ENCODE results near the gene OR14J1. TPM values are rescaled to one million over a fixed set of nuclear protein-coding genes. Genes with fewer than 3 reads are reported as not detected.

OR14J1 gene
- total and polyA plus RNA-seq, 2 of the 13 experiments (the other 11 are each of a cell fraction or from before 2014, with no cell fraction given) = 0.17 TPM; not detected in 1

GRCh38 chr6:29263001-29263400 lies 38.5 kb upstream of the OR14J1 start:
- no peaks in the 10 kb centered on the region for H3K79me2 ChIP-seq (ENCODE audit: insufficient read depth, low read length)
- no peak overlapping the region for H3K9ac ChIP-seq (ENCODE audit: insufficient read depth, low read depth, low read length)
- intact Hi-C loops (cut with micrococcal nuclease; ENCODE audit: unreplicated experiment) (no loop called here), in situ Hi-C loops (cut with HindIII; ENCODE audit: extremely low pct_ligation_motif_present, low pct_unique_long_range_greater_than_20kb) (no loop called here)
- 2% methylated on average over 3 of the region's 3 CpGs for WGBS (ENCODE audit: low lambda C conversion rate)
- no peaks in the 10 kb centered on the region for H4K20me1 ChIP-seq (ENCODE audit: insufficient read depth, low read length)
- no peak for TF ChIP-seq KDM5A (IDR thresholded peaks at IDR 0.05; ENCODE audit: borderline replicate concordance, low read length)
- TF ChIP-seq ZNF790 (CRISPR knock-in tag; IDR thresholded peaks at IDR 0.05; ENCODE audit: borderline replicate concordance) = no peak
- TF ChIP-seq ZBTB38 (CRISPR knock-in tag; IDR thresholded peaks at IDR 0.05) = no peak
- no peak for TF ChIP-seq ZNF776 (CRISPR knock-in tag; IDR thresholded peaks at IDR 0.05)
- no peak for TF ChIP-seq ATF4 (CRISPR knock-in tag; IDR thresholded peaks at IDR 0.05)
- no peak for TF ChIP-seq TOE1 (CRISPR knock-in tag; IDR thresholded peaks at IDR 0.05)
- TF ChIP-seq DDIT3 (CRISPR knock-in tag; IDR thresholded peaks at IDR 0.05) = no peak
- TF ChIP-seq FOSL2 (CRISPR knock-in tag; IDR thresholded peaks at IDR 0.05) = no peak
- no peak for TF ChIP-seq ZNF17 (CRISPR knock-in tag; IDR thresholded peaks at IDR 0.05)
- TF ChIP-seq EED (CRISPR knock-in tag; IDR thresholded peaks at IDR 0.05) = no peak
- no peak for TF ChIP-seq ZNF557 (CRISPR knock-in tag; IDR thresholded peaks at IDR 0.05)
- no peak for TF ChIP-seq CENPX (CRISPR knock-in tag; IDR thresholded peaks at IDR 0.05)
- no peak for TF ChIP-seq ZNF598 (CRISPR knock-in tag; IDR thresholded peaks at IDR 0.05; ENCODE audit: borderline replicate concordance)
- TF ChIP-seq ZBTB2 (CRISPR knock-in tag; IDR thresholded peaks at IDR 0.05; ENCODE audit: low read depth) = no peak
- no peak for TF ChIP-seq GABPB1 (CRISPR knock-in tag; IDR thresholded peaks at IDR 0.05)
- CTCF ChIA-PET (ENCODE audit: low intra/inter-chr PET ratio, low total read pairs) = no interaction called here
- DNase-seq (ENCODE audit: low spot score) (no peak), FAIRE-seq (no peak), ATAC-seq (no peak)
- H3K27me3 ChIP-seq (ENCODE audit: control insufficient read depth in 1 of 2, insufficient read depth in 2 of 2, low read length in 2 of 2) = no peaks in the 10 kb centered on the region
- no peaks in the 10 kb centered on the region for H3K4me1 ChIP-seq (ENCODE audit: insufficient read depth, low read length)
- H2AFZ ChIP-seq (ENCODE audit: low read length) = no peak overlapping the region
- no peak overlapping the region for H3K4me3 ChIP-seq (replicated peaks in 1 of 3; ENCODE audit: insufficient read depth in 1 of 3, low read depth in 2 of 3, low read length in 3 of 3)
- no peaks in the 10 kb centered on the region for H3K9me3 ChIP-seq (ENCODE audit: low read length)
- no peak overlapping the region for H3K27ac ChIP-seq (ENCODE audit: extremely low read length, insufficient read depth, low read length)
- H3K36me3 ChIP-seq (replicated peaks in 1 of 2; ENCODE audit: control insufficient read depth in 1 of 2, insufficient read depth in 2 of 2, low read length in 2 of 2) = no peaks in the 10 kb centered on the region
- no peak overlapping the region for H3K4me2 ChIP-seq (ENCODE audit: low read depth, low read length)
- BruUV-seq (replicated peaks) = no TSS peak
- POLR2A ChIA-PET = no interaction called here
